ENCODE measurements around the gene IL1F10. TPM values are rescaled to one million over a fixed set of nuclear protein-coding genes. Genes with fewer than 3 reads are reported as not detected.

IL1F10 gene
- total RNA-seq, 1 experiment from 2014 or later, result not detected

DNA sequence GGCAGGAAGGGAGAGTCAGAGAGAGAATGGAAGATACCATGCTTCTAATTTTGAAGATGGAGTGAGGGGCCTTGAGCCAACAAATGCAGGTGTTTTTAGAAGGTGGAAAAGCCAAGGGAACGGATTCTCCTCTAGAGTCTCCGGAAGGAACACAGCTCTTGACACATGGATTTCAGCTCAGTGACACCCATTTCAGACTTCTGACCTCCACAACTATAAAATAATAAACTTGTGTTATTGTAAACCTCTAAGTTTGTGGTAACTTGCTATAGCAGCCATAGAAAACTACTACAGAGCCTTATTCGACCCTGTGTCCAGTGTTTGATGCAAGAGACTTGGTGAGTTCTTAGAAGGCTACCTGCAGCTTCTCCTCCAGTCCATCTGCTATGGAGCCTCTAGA is 7.8 kb downstream of the IL1F10 start:
- CTCF ChIA-PET, result no interaction called here

DNA sequence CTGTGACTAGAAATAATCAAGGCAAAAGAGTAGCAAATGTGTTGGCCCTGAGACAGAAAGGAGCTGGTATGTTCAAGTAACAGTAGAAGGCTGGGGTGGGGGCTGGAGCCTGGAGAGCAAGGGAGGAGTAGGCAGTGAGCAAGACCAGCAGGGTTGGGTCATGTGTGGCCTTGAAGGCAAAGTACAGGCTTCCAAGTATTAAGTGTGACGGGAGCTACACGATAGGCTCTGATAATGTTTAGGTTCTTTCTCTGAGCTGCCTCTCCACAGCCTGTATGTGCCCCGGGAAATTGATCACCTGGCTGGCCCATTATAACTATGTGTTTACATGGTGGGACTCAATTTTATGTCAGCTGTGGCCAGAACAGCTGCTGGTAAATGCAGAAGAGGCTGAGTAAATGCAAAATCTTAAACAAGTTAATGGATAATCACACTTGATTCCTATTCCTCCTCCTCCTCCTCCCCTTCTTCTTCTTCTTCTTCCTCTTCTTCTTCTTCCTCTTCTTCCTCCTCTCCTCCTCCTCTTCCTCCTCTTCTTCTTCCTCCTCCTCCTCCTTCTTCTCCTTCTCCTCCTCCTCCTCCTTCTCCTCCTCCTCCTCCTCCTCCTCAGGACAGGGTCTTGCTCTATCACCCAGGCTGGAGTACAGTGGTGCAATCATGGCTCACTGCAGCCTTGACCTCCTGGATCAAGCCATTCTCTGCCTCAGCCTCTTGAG is 9.3 kb downstream of the IL1F10 start:
- CTCF ChIA-PET, result no interaction called here
- no peaks in the 10 kb centered on the region for H3K36me3 ChIP-seq (ENCODE audit: insufficient read depth, low read length, poor library complexity, severe bottlenecking)
- no peak overlapping the region for H3K27ac ChIP-seq (ENCODE audit: low read depth, low read length, poor library complexity, severe bottlenecking)
- POLR2A ChIA-PET (ENCODE audit: low non-redundant PET), result no interaction called here
- no peaks in the 10 kb centered on the region for H3K9me3 ChIP-seq (ENCODE audit: low read depth, low read length, poor library complexity, severe bottlenecking)
- intact Hi-C loops (cut with micrococcal nuclease; ENCODE audit: unreplicated experiment), result no loop called here
- no peaks in the 10 kb centered on the region for H3K4me1 ChIP-seq (ENCODE audit: insufficient read depth, low read length, poor library complexity, severe bottlenecking)
- no TSS peak for BruUV-seq (replicated peaks)
- peaks cover 2% of the 10 kb centered on the region for H3K27me3 ChIP-seq (replicated peaks; ENCODE audit: insufficient read depth, low read depth, low read length, poor library complexity)
- no peak for DNase-seq (ENCODE audit: low spot score)
- TF ChIP-seq, protein P1, sequence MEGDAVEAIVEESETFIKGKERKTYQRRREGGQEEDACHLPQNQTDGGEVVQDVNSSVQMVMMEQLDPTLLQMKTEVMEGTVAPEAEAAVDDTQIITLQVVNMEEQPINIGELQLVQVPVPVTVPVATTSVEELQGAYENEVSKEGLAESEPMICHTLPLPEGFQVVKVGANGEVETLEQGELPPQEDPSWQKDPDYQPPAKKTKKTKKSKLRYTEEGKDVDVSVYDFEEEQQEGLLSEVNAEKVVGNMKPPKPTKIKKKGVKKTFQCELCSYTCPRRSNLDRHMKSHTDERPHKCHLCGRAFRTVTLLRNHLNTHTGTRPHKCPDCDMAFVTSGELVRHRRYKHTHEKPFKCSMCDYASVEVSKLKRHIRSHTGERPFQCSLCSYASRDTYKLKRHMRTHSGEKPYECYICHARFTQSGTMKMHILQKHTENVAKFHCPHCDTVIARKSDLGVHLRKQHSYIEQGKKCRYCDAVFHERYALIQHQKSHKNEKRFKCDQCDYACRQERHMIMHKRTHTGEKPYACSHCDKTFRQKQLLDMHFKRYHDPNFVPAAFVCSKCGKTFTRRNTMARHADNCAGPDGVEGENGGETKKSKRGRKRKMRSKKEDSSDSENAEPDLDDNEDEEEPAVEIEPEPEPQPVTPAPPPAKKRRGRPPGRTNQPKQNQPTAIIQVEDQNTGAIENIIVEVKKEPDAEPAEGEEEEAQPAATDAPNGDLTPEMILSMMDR (conservative IDR thresholded peaks at IDR 0.05; ENCODE audit: low read depth, low read length), result no peak
- TF ChIP-seq EZH2 (IDR thresholded peaks at IDR 0.05; ENCODE audit: borderline replicate concordance, low read depth, low read length, poor library complexity, severe bottlenecking), result no peak
- no peak overlapping the region for H3K4me3 ChIP-seq (ENCODE audit: low read depth, low read length, poor library complexity, severe bottlenecking)

More for the DNA sequence above, 7.8 kb downstream of the IL1F10 start:
- Histone ChIP-seq H3K4me3 (ENCODE audit: low read depth, low read length, poor library complexity, severe bottlenecking) (no peak overlapping the region), H3K36me3 (ENCODE audit: insufficient read depth, low read length, poor library complexity, severe bottlenecking) (no peaks in the 10 kb centered on the region), H3K27me3 (replicated peaks; ENCODE audit: insufficient read depth, low read depth, low read length, poor library complexity) (peaks cover 2% of the 10 kb centered on the region), H3K4me1 (ENCODE audit: insufficient read depth, low read length, poor library complexity, severe bottlenecking) (no peaks in the 10 kb centered on the region), H3K9me3 (ENCODE audit: low read depth, low read length, poor library complexity, severe bottlenecking) (no peaks in the 10 kb centered on the region), H3K27ac (ENCODE audit: low read depth, low read length, poor library complexity, severe bottlenecking) (no peak overlapping the region)
- intact Hi-C loops (cut with micrococcal nuclease; ENCODE audit: unreplicated experiment), result no loop called here
- no peak for TF ChIP-seq EZH2 (IDR thresholded peaks at IDR 0.05; ENCODE audit: borderline replicate concordance, low read depth, low read length, poor library complexity, severe bottlenecking)
- TF ChIP-seq, protein P1 (conservative IDR thresholded peaks at IDR 0.05; ENCODE audit: low read depth, low read length), result no peak
- DNase-seq (ENCODE audit: low spot score), result no peak
- POLR2A ChIA-PET (ENCODE audit: low non-redundant PET), result no interaction called here
- no TSS peak for BruUV-seq (replicated peaks)

DNA sequence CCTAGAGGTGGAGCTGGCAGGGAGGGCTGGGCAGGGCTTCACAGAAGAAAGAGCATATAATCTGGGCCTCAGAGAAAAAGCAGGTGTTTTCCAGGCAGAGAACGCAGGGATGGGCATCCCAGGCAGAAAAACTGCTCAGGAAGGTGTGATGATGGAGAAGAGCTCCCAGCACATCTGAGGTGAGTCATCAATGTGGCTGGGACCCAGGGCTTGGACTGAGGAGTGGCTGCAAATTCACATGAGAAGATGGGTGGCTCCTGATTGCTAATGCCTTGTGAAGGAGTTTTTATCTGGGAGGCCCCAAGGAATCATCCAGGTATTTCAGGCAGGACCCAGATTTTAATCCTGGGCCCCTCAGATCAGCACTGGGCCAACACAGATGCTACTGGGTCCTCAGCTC is 10.2 kb downstream of the IL1F10 start:
- intact Hi-C loops (cut with micrococcal nuclease; ENCODE audit: unreplicated experiment), result no loop called here
- no peak for DNase-seq (ENCODE audit: low spot score)
- BruUV-seq (replicated peaks), result no TSS peak
- CTCF ChIA-PET, result no interaction called here
- Histone ChIP-seq H3K4me3 (ENCODE audit: low read depth, low read length, poor library complexity, severe bottlenecking) (no peak overlapping the region), H3K9me3 (ENCODE audit: low read depth, low read length, poor library complexity, severe bottlenecking) (no peaks in the 10 kb centered on the region), H3K36me3 (ENCODE audit: insufficient read depth, low read length, poor library complexity, severe bottlenecking) (no peaks in the 10 kb centered on the region), H3K27ac (ENCODE audit: low read depth, low read length, poor library complexity, severe bottlenecking) (no peak overlapping the region), H3K27me3 (replicated peaks; ENCODE audit: insufficient read depth, low read depth, low read length, poor library complexity) (peaks cover 2% of the 10 kb centered on the region), H3K4me1 (ENCODE audit: insufficient read depth, low read length, poor library complexity, severe bottlenecking) (no peaks in the 10 kb centered on the region)
- TF ChIP-seq EZH2 (IDR thresholded peaks at IDR 0.05; ENCODE audit: borderline replicate concordance, low read depth, low read length, poor library complexity, severe bottlenecking), result no peak
- TF ChIP-seq, protein P1 (conservative IDR thresholded peaks at IDR 0.05; ENCODE audit: low read depth, low read length), result no peak
- POLR2A ChIA-PET (ENCODE audit: low non-redundant PET), result no interaction called here

Measured in A673 (cell line).